ENCODE measurements around the gene PPP1R13B. TPM values are rescaled to one million over a fixed set of nuclear protein-coding genes. Genes with fewer than 3 reads are reported as not detected.
"Not testable (repeated sequence)": the region's sequence is repeated elsewhere in the genome, so short reads cannot be mapped to it uniquely, and the experiment has no call there.

The PPP1R13B gene
- total RNA-seq, 1 donor from 2014 or later: 15.8 TPM

- DNase-seq: no peak
These were observed 10.8 kb upstream of the PPP1R13B start for GRCh38 chr14:103858063-103858781.

GRCh38 chr14:103857256-103857655 lies 9.9 kb upstream of the PPP1R13B start:
- DNase-seq: no peak

- no peak for DNase-seq
These were observed 9.2 kb upstream of the PPP1R13B start for GRCh38 chr14:103856607-103857006.

- DNase-seq: no peak
These were observed 8.7 kb upstream of the PPP1R13B start for GRCh38 chr14:103856105-103856504.

GRCh38 chr14:103855734-103856095 lies 8.3 kb upstream of the PPP1R13B start:
- DNase-seq: no peak

- DNase-seq: no peak
These were observed 7.7 kb upstream of the PPP1R13B start for GRCh38 chr14:103854822-103855733.

- DNase-seq: no peak
These were observed 6.8 kb upstream of the PPP1R13B start for GRCh38 chr14:103854017-103854808.

- DNase-seq: no peak
These were observed 1.9 kb upstream of the PPP1R13B start for GRCh38 chr14:103849151-103849886.

- no peak for DNase-seq
These were observed 1.1 kb upstream of the PPP1R13B start for GRCh38 chr14:103848175-103849077.

- no peak for DNase-seq
These were observed 578 bp downstream of the PPP1R13B start for GRCh38 chr14:103846543-103847450.

- DNase-seq: no peak
These were observed 1.3 kb downstream of the PPP1R13B start for GRCh38 chr14:103846097-103846496.

- no peak for DNase-seq
These were observed 2.0 kb downstream of the PPP1R13B start for GRCh38 chr14:103845327-103845726.

GRCh38 chr14:103841265-103841664 lies 6.1 kb downstream of the PPP1R13B start:
- DNase-seq: not testable (repeated sequence)

GRCh38 chr14:103840014-103840413 lies 7.4 kb downstream of the PPP1R13B start:
- no peak for DNase-seq

- DNase-seq: no peak
These were observed 7.8 kb downstream of the PPP1R13B start for GRCh38 chr14:103839579-103839978.

GRCh38 chr14:103838117-103838516 lies 9.3 kb downstream of the PPP1R13B start:
- no peak for DNase-seq

- DNase-seq: no peak
These were observed 10.2 kb downstream of the PPP1R13B start for GRCh38 chr14:103836976-103837725.

- no peak for DNase-seq
These were observed 12.4 kb downstream of the PPP1R13B start for GRCh38 chr14:103834956-103835355.

GRCh38 chr14:103833711-103834110 lies 13.7 kb downstream of the PPP1R13B start:
- no peak for DNase-seq

Data from occipital lobe (tissue), 2 donors.